Measurements from ENCODE around the gene CLIC5. TPM values are rescaled to one million over a fixed set of nuclear protein-coding genes. Genes with fewer than 3 reads are reported as not detected.
A peak's percentile ranks its signal among the peaks of the same experiment; 100 is the strongest.

CLIC5 gene
- total and polyA plus RNA-seq, 5 donors from 2014 or later = 0.76 to 4.7 (median 2.3) TPM

DNA sequence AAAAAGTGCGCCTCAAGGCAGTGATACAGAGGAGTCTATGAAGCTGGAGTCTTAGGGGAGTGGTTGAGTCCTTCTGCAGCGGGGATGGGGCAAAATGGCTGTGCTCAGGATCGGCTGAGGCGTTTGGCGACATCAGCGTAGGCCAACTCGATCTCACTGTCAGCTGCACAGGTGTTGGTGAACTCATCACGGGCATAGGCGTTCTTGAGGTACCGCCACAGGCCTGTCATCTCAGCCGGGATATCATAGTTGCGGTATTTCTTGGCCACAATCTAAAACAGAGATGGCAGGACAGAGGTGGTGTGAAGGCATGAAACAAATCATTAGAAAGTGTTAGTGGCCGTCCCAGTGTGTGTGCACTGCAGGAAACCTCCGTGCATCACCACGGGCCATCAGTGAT is 112.7 kb downstream of the CLIC5 start:
- Mint-ChIP-seq H3K36me3 (peaks cover 6% of the 10 kb centered on the region), H3K4me3 (no peak overlapping the region), H3K27ac (no peak overlapping the region), H3K4me1 (no peaks in the 10 kb centered on the region), H3K9me3 (peaks cover 0 to 2% (median 0%) of the 10 kb centered on the region in 7 donors), H3K27me3 (peaks cover 4% of the 10 kb centered on the region)
- Histone ChIP-seq H3K27ac (ENCODE audit: insufficient read depth, low read length, poor library complexity, severe bottlenecking) (no peak overlapping the region), H3K4me1 (ENCODE audit: control insufficient read depth, insufficient read depth, low read length, poor library complexity, severe bottlenecking) (no peaks in the 10 kb centered on the region), H3K27me3 (ENCODE audit: control insufficient read depth, insufficient read depth, low read length) (no peaks in the 10 kb centered on the region), H3K9me3 (ENCODE audit: control insufficient read depth in 2 of 2, low read length in 2 of 2) (no peaks in the 10 kb centered on the region), H3K36me3 (ENCODE audit: control insufficient read depth, insufficient read depth, low read length) (no peaks in the 10 kb centered on the region), H3K4me3 (ENCODE audit: low read depth, low read length) (no peak overlapping the region)
- DNase-seq (no peak), ATAC-seq (ENCODE audit: low read depth in 2 of 2) (no peak)

DNA sequence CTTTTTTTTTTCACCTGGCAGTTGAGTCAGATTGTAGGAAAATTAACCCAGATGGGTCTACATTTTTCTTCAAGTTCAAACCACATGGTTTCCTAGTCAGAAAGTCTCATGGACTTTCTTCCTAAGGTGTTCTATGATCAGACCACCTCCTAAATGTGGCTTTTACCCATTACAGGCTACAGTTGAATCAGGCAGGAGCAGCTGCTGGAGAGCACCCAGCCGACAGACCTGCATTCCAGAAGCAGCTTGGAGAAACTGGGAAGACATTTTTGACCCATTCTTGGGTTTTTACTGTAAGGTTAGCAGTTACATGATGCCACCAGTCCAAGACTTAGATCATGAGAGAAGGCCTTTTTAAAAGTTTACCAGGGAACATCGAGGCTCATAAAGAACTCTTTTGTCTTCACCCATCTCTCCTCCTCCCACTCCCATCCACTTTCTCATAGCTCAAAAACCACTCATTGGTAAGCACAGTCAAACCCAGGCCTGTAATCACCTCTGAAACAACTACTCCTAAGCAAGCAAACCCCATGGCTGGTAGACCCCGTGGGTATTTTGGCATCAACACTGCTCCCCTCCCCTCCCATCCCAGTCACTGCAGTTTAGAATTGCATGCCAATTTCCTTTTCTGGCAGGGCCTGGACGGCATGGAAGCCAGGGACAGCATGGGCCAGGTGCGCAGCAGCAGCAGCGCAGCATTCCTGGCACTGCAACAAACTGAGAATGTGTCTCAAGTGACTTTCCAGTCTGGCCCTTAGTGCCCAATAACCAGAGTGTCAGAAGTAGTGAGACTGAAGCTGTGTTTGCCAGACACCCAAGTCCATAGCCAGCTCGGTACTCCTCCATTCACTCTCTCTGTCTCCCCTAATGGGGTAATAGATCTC is 113.7 kb downstream of the CLIC5 start:
- Mint-ChIP-seq H3K9me3 (peaks cover 0 to 2% (median 0%) of the 10 kb centered on the region in 7 donors), H3K27me3 (peaks cover 4% of the 10 kb centered on the region), H3K4me1 (no peaks in the 10 kb centered on the region), H3K4me3 (no peak overlapping the region), H3K27ac (peak overlapping the region in 1 of 3 donors; percentile 48), H3K36me3 (peaks cover 6% of the 10 kb centered on the region)
- H3K27me3 ChIP-seq (ENCODE audit: control insufficient read depth, insufficient read depth, low read length) = no peaks in the 10 kb centered on the region
- DNase-seq (no peak), ATAC-seq (ENCODE audit: low read depth in 2 of 2) (no peak)
- H3K27ac ChIP-seq (ENCODE audit: insufficient read depth, low read length, poor library complexity, severe bottlenecking) = no peak overlapping the region
- no peaks in the 10 kb centered on the region for H3K9me3 ChIP-seq (ENCODE audit: control insufficient read depth in 2 of 2, low read length in 2 of 2)
- no peaks in the 10 kb centered on the region for H3K36me3 ChIP-seq (ENCODE audit: control insufficient read depth, insufficient read depth, low read length)
- H3K4me1 ChIP-seq (ENCODE audit: control insufficient read depth, insufficient read depth, low read length, poor library complexity, severe bottlenecking) = no peaks in the 10 kb centered on the region
- no peak overlapping the region for H3K4me3 ChIP-seq (ENCODE audit: low read depth, low read length)

DNA sequence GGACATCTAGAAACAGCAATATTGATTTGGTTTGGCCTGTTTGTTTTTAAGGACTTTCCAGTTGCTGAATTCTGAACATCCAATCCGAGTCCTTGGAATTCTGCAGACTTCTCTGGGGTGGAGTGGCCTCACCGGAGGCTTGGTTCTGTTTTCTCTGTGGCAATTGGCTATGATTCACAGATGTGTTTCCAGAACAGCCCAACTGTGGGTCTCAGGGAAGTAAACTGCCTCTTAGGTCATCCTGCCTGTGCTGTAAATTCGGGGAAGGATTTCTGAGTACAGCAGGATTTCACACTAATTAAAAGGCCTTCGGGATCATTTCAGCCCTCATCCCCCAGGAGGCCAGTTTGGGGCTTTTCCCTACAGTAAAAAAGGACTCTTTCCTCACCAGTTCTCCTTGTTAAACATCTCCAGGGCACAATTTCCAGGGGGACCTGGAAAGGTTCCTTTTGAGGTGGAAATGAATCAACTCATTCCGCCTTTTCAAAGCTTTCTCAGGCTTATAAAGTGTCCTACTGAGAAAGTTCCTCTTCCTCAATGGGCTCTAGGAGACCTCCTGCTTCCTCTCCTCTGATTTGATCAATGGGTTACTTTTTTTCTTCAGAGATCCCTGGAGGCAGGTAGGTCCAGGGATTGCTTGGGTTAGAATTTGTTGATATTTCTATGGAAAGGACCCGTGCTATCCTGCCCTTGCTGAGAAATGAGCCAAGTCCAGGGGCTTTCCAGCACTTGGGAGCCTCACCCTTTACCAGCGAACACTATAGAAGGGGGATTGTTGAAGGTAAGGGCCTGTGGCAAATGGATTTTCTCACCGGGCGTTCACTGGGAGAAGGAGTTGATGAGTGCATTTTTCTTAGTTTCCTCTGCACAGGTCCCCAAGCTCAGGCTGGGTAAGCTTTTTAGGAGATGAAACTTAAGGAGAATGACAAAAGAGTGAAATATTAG is 114.6 kb downstream of the CLIC5 start:
- Histone ChIP-seq H3K36me3 (ENCODE audit: control insufficient read depth, insufficient read depth, low read length) (no peaks in the 10 kb centered on the region), H3K4me1 (ENCODE audit: control insufficient read depth, insufficient read depth, low read length, poor library complexity, severe bottlenecking) (no peaks in the 10 kb centered on the region), H3K9me3 (ENCODE audit: control insufficient read depth in 2 of 2, low read length in 2 of 2) (no peaks in the 10 kb centered on the region), H3K27ac (ENCODE audit: insufficient read depth, low read length, poor library complexity, severe bottlenecking) (no peak overlapping the region), H3K27me3 (ENCODE audit: control insufficient read depth, insufficient read depth, low read length) (no peaks in the 10 kb centered on the region), H3K4me3 (ENCODE audit: low read depth, low read length) (no peak overlapping the region)
- no peak overlapping the region for H3K4me3 Mint-ChIP-seq
- DNase-seq (no peak), ATAC-seq (ENCODE audit: low read depth in 2 of 2) (no peak)
- no peaks in the 10 kb centered on the region for H3K27me3 Mint-ChIP-seq
- H3K9me3 Mint-ChIP-seq = peaks cover 0 to 2% (median 0%) of the 10 kb centered on the region in 7 donors
- no peak overlapping the region for H3K27ac Mint-ChIP-seq
- H3K36me3 Mint-ChIP-seq = peaks cover 6% of the 10 kb centered on the region
- H3K4me1 Mint-ChIP-seq = no peaks in the 10 kb centered on the region

DNA sequence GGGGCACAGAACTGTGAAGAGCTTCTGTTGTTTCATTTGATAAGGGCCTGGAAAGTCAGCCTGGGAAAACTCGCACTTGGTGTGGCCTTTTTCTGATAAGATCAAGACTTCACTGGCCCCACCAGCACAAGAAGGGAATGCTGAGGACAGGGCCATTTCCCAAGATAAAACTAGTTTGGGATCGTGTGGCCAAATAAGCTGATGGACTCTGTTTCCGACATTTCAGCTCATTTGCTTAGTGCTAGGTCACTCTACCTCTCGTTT is 116.0 kb downstream of the CLIC5 start:
- H3K9me3 Mint-ChIP-seq = peaks cover 0 to 2% (median 0%) of the 10 kb centered on the region in 7 donors
- ATAC-seq (ENCODE audit: low read depth in 2 of 2) = no peak
- no peaks in the 10 kb centered on the region for H3K36me3 ChIP-seq (ENCODE audit: control insufficient read depth, insufficient read depth, low read length)

DNA sequence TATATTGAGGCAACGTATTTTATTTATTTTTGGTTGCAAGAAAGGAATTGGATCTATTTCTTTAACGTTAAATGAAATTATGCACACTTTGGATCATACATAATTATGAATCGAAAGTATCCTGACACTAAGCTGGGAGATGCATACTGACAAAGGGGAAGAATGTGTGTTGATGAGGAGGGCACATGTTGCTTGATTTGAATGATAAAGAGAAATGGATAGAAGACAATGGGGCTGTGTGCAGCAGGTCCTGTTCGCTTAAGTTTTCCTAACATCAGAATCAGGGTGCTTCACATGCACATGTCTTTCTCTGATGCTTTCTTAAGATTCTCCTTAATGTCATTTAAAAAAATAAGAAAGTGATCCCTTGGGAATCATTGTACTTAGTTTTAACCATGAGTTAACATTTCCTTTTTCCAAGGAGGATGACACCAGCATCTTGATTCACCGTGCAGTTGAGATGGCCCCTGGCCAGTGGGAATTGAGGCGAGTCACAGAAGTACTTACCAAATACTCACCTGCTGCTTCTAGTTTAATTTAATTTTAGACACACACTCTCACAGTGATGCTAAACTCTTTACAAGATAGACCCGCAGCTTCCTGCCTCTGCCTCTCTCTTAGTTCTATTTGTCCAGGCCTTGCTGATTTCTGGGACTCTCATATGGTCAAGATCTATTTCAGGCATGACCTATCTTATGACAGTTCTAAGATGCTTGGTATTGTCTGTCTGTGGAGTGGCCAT is 116.5 kb downstream of the CLIC5 start:
- Histone ChIP-seq H3K27ac (ENCODE audit: insufficient read depth, low read length, poor library complexity, severe bottlenecking) (no peak overlapping the region), H3K27me3 (ENCODE audit: control insufficient read depth, insufficient read depth, low read length) (no peaks in the 10 kb centered on the region), H3K9me3 (ENCODE audit: control insufficient read depth in 2 of 2, low read length in 2 of 2) (no peaks in the 10 kb centered on the region), H3K4me3 (ENCODE audit: low read depth, low read length) (no peak overlapping the region), H3K36me3 (ENCODE audit: control insufficient read depth, insufficient read depth, low read length) (no peaks in the 10 kb centered on the region), H3K4me1 (ENCODE audit: control insufficient read depth, insufficient read depth, low read length, poor library complexity, severe bottlenecking) (no peaks in the 10 kb centered on the region)
- ATAC-seq (ENCODE audit: low read depth in 2 of 2) (no peak), DNase-seq (no peak)
- H3K9me3 Mint-ChIP-seq = peaks cover 0 to 2% (median 0%) of the 10 kb centered on the region in 7 donors
- H3K27ac Mint-ChIP-seq = no peak overlapping the region
- peaks cover 3% of the 10 kb centered on the region for H3K27me3 Mint-ChIP-seq
- no peaks in the 10 kb centered on the region for H3K4me1 Mint-ChIP-seq
- peaks cover 6% of the 10 kb centered on the region for H3K36me3 Mint-ChIP-seq
- H3K4me3 Mint-ChIP-seq = no peak overlapping the region

More for the DNA sequence above, 116.0 kb downstream of the CLIC5 start:
- H3K27me3 ChIP-seq (ENCODE audit: control insufficient read depth, insufficient read depth, low read length) = no peaks in the 10 kb centered on the region
- no peak overlapping the region for H3K27ac ChIP-seq (ENCODE audit: insufficient read depth, low read length, poor library complexity, severe bottlenecking)
- H3K9me3 ChIP-seq (ENCODE audit: control insufficient read depth in 2 of 2, low read length in 2 of 2) = no peaks in the 10 kb centered on the region
- Mint-ChIP-seq H3K4me1 (no peaks in the 10 kb centered on the region), H3K4me3 (no peak overlapping the region), H3K36me3 (peaks cover 6% of the 10 kb centered on the region), H3K27me3 (no peaks in the 10 kb centered on the region), H3K27ac (no peak overlapping the region)
- DNase-seq = no peak
- H3K4me3 ChIP-seq (ENCODE audit: low read depth, low read length) = no peak overlapping the region
- H3K4me1 ChIP-seq (ENCODE audit: control insufficient read depth, insufficient read depth, low read length, poor library complexity, severe bottlenecking) = no peaks in the 10 kb centered on the region

DNA sequence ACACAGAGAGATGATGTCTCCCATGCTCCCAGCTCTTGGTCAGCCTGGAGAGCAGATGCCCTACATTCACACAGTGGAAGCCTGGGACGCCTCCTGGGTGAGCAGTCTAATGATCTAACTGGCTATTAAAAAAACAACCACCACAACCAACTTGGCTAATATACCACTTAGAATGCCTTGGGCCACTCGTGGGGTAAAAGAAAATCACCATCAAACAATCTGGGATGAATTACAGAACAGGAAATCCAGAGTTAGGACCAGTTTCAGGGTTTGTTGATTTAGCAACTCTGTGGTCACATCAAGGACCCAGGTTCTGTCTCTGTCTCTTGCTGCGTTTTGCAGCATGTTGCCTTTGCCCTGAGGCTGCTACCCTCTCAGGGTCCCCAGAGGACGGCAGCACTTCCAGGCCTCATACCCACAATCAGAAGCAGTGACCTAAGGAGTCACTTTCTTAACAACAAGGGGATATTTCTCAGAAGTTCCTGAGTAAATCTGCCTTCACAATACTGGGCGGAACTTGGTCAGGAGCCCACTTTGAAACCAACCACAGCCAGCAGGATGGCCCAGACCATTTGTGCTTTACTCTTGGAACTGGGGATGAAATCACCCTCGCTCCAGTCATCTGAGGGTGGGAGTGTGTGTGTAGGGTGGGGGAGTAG is 118.7 kb downstream of the CLIC5 start:
- no peaks in the 10 kb centered on the region for H3K4me1 ChIP-seq (ENCODE audit: control insufficient read depth, insufficient read depth, low read length, poor library complexity, severe bottlenecking)
- Mint-ChIP-seq H3K4me3 (no peak overlapping the region), H3K27me3 (peaks cover 4% of the 10 kb centered on the region), H3K9me3 (peaks cover 0 to 5% (median 0%) of the 10 kb centered on the region in 7 donors), H3K4me1 (no peaks in the 10 kb centered on the region), H3K27ac (no peak overlapping the region), H3K36me3 (no peaks in the 10 kb centered on the region)
- ATAC-seq (ENCODE audit: low read depth in 2 of 2) (no peak), DNase-seq (no peak)
- no peaks in the 10 kb centered on the region for H3K9me3 ChIP-seq (ENCODE audit: control insufficient read depth in 2 of 2, low read length in 2 of 2)
- H3K27me3 ChIP-seq (ENCODE audit: control insufficient read depth, insufficient read depth, low read length) = peaks cover 4% of the 10 kb centered on the region
- no peaks in the 10 kb centered on the region for H3K36me3 ChIP-seq (ENCODE audit: control insufficient read depth, insufficient read depth, low read length)
- no peak overlapping the region for H3K4me3 ChIP-seq (ENCODE audit: low read depth, low read length)
- no peak overlapping the region for H3K27ac ChIP-seq (ENCODE audit: insufficient read depth, low read length, poor library complexity, severe bottlenecking)

DNA sequence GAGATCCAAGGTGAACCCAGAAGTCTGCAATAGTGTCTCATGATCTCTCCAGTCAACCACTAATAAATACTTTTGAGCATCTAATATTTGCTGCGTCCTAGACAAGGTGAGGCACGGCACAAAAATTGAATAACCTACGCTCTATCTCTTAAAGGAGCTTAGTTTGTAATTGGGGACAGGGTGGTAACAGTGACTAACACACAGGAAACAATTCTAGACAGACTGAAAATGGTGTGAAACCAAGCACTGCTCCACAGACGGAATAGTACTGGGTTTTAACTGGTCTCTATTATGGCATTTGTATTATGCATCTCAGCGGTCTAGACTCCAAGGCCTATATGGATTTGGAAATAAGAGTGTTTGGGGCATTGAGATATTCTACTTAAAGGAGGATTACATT is 120.1 kb downstream of the CLIC5 start:
- Histone ChIP-seq H3K9me3 (ENCODE audit: control insufficient read depth in 2 of 2, low read length in 2 of 2) (no peaks in the 10 kb centered on the region), H3K4me1 (ENCODE audit: control insufficient read depth, insufficient read depth, low read length, poor library complexity, severe bottlenecking) (no peaks in the 10 kb centered on the region), H3K4me3 (ENCODE audit: low read depth, low read length) (no peak overlapping the region), H3K27ac (ENCODE audit: insufficient read depth, low read length, poor library complexity, severe bottlenecking) (no peak overlapping the region), H3K27me3 (ENCODE audit: control insufficient read depth, insufficient read depth, low read length) (peaks cover 5% of the 10 kb centered on the region), H3K36me3 (ENCODE audit: control insufficient read depth, insufficient read depth, low read length) (no peaks in the 10 kb centered on the region)
- DNase-seq = no peak
- peaks cover 6% of the 10 kb centered on the region for H3K27me3 Mint-ChIP-seq
- H3K4me3 Mint-ChIP-seq = no peak overlapping the region
- H3K36me3 Mint-ChIP-seq = no peaks in the 10 kb centered on the region
- H3K4me1 Mint-ChIP-seq = no peaks in the 10 kb centered on the region
- ATAC-seq (ENCODE audit: low read depth in 2 of 2) = no peak
- H3K27ac Mint-ChIP-seq = no peak overlapping the region
- peaks cover 0 to 5% (median 0%) of the 10 kb centered on the region in 7 donors for H3K9me3 Mint-ChIP-seq

Data from CD4-positive, CD25-positive, alpha-beta regulatory T cell (primary cell).